Thyroid gland (tissue), 4 donors: ENCODE results near the gene OR4D2. TPM values are rescaled to one million over a fixed set of nuclear protein-coding genes. Genes with fewer than 3 reads are reported as not detected.

Experiments used
- DNase-seq, 2 donors: peaks; one replicate each; pipeline ENCODE4 v3.0.0-alpha.2; 2019
- H3K27ac ChIP-seq, 3 donors: fragments of 200-600 bp; sonication (generic); 1 replicate in 2 of 3; 2 replicates in 1 of 3; pipeline ENCODE4 v1.5.1; 2016 to 2019; ENCODE audit warnings: mild to moderate bottlenecking in 1 of 3, moderate library complexity in 1 of 3
- H3K27me3 ChIP-seq: fragments of 200-600 bp; sonication (generic); one replicate; pipeline ENCODE4 v1.5.1; 2019
- H3K36me3 ChIP-seq, 2 donors: fragments of 200-600 bp; sonication (generic); one replicate each; pipeline ENCODE4 v1.5.1; 2016 to 2019
- H3K4me1 ChIP-seq, 2 donors: fragments of 200-600 bp; sonication (generic); one replicate each; pipeline ENCODE4 v1.5.1; 2017 to 2019
- H3K4me3 ChIP-seq, 3 donors: fragments of 200-600 bp; sonication (generic); replicated peaks in 1 of 3; 1 replicate in 2 of 3; 2 replicates in 1 of 3; pipeline ENCODE4 v1.5.1; 2016; ENCODE audit warnings: mild to moderate bottlenecking in 1 of 3
- H3K9me3 ChIP-seq: fragments of 200-600 bp; sonication (generic); one replicate; pipeline ENCODE4 v1.5.1; 2017
- POLR2A ChIP-seq, 2 donors: fragments of 450-650 bp; IDR thresholded peaks; one replicate each; pipeline ENCODE4 v1.6.1; 2017; ENCODE audit warnings: antibody characterized with exemption in 2 of 2, mild to moderate bottlenecking in 2 of 2, moderate library complexity in 1 of 2
- WGBS, 2 donors: methylation state at CpG; one replicate each; pipeline ENCODE4 v1.1.5; 2017; 5-methylcytosine and 5-hydroxymethylcytosine counted together
- intact Hi-C: fragments of 100-400 bp; cut with DNase I; formaldehyde crosslinking; loops from one replicate; pipeline ENCODE4 v1.15.1; 2023
- total RNA-seq, 4 donors: library from RNA; depleted of rRNA; stranded (reverse); fragments of >200 nt; gene quantifications; one replicate each; pipeline ENCODE4 v1.2.3, GENCODE V29; 2016
- TF ChIP-seq, protein P1 (sequence below), 6 experiments: fragments of 200-600 bp in 3 of 6; fragments of 450-650 bp in 3 of 6; sonication (generic) in 3 of 6; IDR thresholded peaks; one replicate each; pipeline ENCODE4 v1.5.1; 2016 to 2019; ENCODE audit warnings: antibody characterized with exemption in 6 of 6, mild to moderate bottlenecking in 2 of 6, inconsistent platforms in 1 of 6, moderate library complexity in 1 of 6

OR4D2 gene
- total RNA-seq, 4 donors from 2014 or later, result not detected

GRCh38 chr17:58156839-58157803 is 9.7 kb upstream of the OR4D2 start:
- intact Hi-C loops, result no loop called here
- H3K27ac ChIP-seq, result no peak overlapping the region
- H3K27me3 ChIP-seq, result peaks cover 11% of the 10 kb centered on the region
- peaks cover 7 to 8% of the 10 kb centered on the region in 2 donors for H3K4me1 ChIP-seq
- no peaks in the 10 kb centered on the region for H3K36me3 ChIP-seq
- peak overlapping the region in 1 of 3 donors; percentile 19 for H3K4me3 ChIP-seq
- no peaks in the 10 kb centered on the region for H3K9me3 ChIP-seq
- TF ChIP-seq POLR2A (IDR thresholded peaks at IDR 0.05), result no peak
- TF ChIP-seq, protein P1, sequence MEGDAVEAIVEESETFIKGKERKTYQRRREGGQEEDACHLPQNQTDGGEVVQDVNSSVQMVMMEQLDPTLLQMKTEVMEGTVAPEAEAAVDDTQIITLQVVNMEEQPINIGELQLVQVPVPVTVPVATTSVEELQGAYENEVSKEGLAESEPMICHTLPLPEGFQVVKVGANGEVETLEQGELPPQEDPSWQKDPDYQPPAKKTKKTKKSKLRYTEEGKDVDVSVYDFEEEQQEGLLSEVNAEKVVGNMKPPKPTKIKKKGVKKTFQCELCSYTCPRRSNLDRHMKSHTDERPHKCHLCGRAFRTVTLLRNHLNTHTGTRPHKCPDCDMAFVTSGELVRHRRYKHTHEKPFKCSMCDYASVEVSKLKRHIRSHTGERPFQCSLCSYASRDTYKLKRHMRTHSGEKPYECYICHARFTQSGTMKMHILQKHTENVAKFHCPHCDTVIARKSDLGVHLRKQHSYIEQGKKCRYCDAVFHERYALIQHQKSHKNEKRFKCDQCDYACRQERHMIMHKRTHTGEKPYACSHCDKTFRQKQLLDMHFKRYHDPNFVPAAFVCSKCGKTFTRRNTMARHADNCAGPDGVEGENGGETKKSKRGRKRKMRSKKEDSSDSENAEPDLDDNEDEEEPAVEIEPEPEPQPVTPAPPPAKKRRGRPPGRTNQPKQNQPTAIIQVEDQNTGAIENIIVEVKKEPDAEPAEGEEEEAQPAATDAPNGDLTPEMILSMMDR (IDR thresholded peaks at IDR 0.05), result no peak
- peak; percentile 8 to 12 for DNase-seq
- WGBS, 2 donors, result 5% methylated on average over 24 to 39 of the region's 65 CpGs

DNA sequence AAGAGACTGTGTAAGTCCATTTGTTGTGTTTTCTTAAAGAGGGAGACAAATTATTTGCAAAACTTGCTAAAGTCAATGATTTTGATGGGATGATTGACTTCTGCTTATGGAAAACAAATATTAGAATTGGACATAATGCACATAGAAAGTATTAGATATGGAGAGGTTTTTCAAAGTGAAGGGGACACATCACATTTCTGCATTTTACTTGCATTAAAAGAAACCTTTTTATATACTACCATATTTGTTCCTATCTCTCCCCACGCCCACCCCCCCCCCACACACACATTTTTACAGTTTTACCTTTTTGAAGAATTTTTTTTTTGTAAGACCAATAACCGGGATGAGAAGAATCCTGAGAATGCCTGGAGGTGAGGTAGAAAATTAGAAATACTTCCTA is 8.6 kb upstream of the OR4D2 start:
- Histone ChIP-seq H3K9me3 (no peaks in the 10 kb centered on the region), H3K4me3 (no peak overlapping the region), H3K36me3 (no peaks in the 10 kb centered on the region), H3K4me1 (peaks cover 7 to 8% of the 10 kb centered on the region in 2 donors), H3K27ac (no peak overlapping the region), H3K27me3 (peaks cover 11% of the 10 kb centered on the region)
- DNase-seq, result no peak
- 72 to 83% methylated on average over 2 of the region's 2 CpGs for WGBS, 2 donors
- TF ChIP-seq, protein P1 (IDR thresholded peaks at IDR 0.05), result no peak
- TF ChIP-seq POLR2A (IDR thresholded peaks at IDR 0.05), result no peak
- intact Hi-C loops, result no loop called here

DNA sequence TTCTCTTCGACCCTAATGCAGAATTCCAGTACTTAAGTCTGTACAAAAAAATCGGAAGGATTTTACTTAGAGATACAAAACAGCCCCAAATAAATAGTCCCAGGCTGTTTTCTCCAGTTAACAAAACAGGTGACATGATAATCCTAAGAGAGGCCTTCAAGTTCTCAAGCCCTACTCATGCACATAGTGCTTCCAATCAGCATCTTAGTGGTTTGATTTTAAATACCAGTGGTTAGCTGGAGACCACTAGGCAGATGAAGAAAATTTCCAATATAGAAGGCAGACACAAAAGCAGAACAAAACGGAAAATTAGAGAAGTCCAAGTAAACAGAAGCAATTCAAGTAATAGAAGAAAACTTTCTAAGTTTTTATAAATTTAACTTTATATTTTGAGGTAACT is 5.2 kb upstream of the OR4D2 start:
- H3K27ac ChIP-seq, result no peak overlapping the region
- no peaks in the 10 kb centered on the region for H3K9me3 ChIP-seq
- H3K4me3 ChIP-seq, result no peak overlapping the region
- H3K36me3 ChIP-seq, result no peaks in the 10 kb centered on the region
- peaks cover 7 to 8% of the 10 kb centered on the region in 2 donors for H3K4me1 ChIP-seq
- no peak for DNase-seq
- WGBS, 2 donors, result 69% methylated on average over 3 of the region's 3 CpGs
- intact Hi-C loops, result no loop called here
- H3K27me3 ChIP-seq, result peaks cover 7% of the 10 kb centered on the region
- TF ChIP-seq, protein P1 (IDR thresholded peaks at IDR 0.05), result no peak
- TF ChIP-seq POLR2A (IDR thresholded peaks at IDR 0.05), result no peak

DNA sequence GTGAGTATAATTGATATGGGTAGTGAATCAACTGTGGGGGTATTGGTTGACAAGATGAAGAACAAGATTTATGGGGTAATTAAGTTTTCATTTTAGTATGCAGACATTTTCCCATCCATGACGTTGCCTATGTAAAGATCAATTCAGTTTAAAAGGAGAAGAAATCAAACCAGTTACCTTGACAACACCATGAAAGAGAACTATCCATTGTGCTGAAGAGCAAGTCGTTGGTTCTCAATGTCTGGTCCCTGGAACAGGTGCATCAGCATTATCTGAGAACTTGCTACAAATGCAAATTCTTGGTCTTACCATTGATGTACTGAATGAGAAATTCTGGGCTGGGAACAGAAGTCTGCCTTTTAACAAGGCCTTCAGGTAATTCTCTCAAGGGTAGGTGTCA is 801 bp upstream of the OR4D2 start:
- H3K4me3 ChIP-seq, result no peak overlapping the region
- intact Hi-C loops, result no loop called here
- H3K27ac ChIP-seq, result no peak overlapping the region
- H3K9me3 ChIP-seq, result no peaks in the 10 kb centered on the region
- no peaks in the 10 kb centered on the region for H3K27me3 ChIP-seq
- no peaks in the 10 kb centered on the region for H3K36me3 ChIP-seq
- DNase-seq, result no peak
- no peaks in the 10 kb centered on the region for H3K4me1 ChIP-seq
- 9 to 30% methylated on average over 2 of the region's 2 CpGs for WGBS, 2 donors
- TF ChIP-seq, protein P1 (IDR thresholded peaks at IDR 0.05), result no peak
- TF ChIP-seq POLR2A (IDR thresholded peaks at IDR 0.05), result no peak

DNA sequence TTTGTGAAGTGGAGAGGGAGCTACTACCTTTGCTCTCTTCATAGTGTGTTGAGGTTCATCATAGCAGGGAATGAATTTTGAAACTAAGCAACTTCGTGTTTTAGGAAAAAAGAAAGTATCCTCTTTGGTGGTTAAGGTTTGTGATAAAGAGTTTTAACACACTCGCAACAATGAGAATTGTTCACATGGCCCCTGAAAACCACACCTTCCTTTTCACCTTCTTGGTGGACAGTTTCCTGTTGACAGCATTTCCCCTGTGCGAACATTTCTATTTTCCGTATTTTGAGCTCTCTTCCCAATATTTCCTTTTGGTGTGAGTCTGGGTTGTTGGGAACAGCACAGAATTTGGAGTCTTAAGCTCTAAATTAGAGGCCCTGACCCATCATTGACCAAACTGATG is 3.8 kb downstream of the OR4D2 start:
- WGBS, 2 donors, result 60 to 63% methylated on average over 4 of the region's 4 CpGs
- Histone ChIP-seq H3K36me3 (no peaks in the 10 kb centered on the region), H3K27me3 (no peaks in the 10 kb centered on the region), H3K9me3 (no peaks in the 10 kb centered on the region), H3K27ac (no peak overlapping the region), H3K4me1 (no peaks in the 10 kb centered on the region), H3K4me3 (no peak overlapping the region)
- TF ChIP-seq, protein P1 (IDR thresholded peaks at IDR 0.05), result no peak
- no peak for TF ChIP-seq POLR2A (IDR thresholded peaks at IDR 0.05)
- DNase-seq, result no peak
- intact Hi-C loops, result no loop called here
